VCaP (cell line): Measurements from ENCODE around the gene TDRD9.

Experiments used
- H3K27ac ChIP-seq: fragments of 450-650 bp; 2 replicates; pipeline ENCODE4 v1.5.1; 2017
- CTCF ChIP-seq: fragments of 450-650 bp; conservative IDR thresholded peaks from 2 replicates; pipeline ENCODE4 v1.5.1; 2017; ENCODE audit warnings: mild to moderate bottlenecking, moderate library complexity

The TDRD9 gene

DNA sequence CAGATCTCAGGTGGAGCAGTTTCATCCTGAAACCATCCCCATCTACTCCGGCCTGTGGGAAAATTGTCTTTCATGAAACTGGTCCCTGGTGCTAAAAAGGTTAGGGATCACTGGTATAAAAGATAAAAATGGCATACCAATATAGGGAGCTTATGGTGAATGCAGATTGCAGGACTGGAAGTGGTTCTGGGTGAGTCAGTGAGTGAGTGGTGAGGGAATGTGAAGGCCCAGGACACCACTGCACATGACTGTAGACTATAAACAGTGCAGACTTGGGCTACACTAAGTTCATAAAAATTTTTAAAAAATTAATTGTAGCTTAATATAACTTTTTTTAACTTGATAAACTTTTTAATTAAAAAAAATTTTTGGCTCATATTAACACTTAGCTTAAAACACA is 81.0 kb downstream of the TDRD9 start:
- TF ChIP-seq CTCF, result no peak

GRCh38 chr14:104011824-104012517 is 83.7 kb downstream of the TDRD9 start:
- TF ChIP-seq CTCF, result no peak
- no peak overlapping the region for H3K27ac ChIP-seq

More for the DNA sequence above, 81.0 kb downstream of the TDRD9 start:
- H3K27ac ChIP-seq, result no peak overlapping the region

DNA sequence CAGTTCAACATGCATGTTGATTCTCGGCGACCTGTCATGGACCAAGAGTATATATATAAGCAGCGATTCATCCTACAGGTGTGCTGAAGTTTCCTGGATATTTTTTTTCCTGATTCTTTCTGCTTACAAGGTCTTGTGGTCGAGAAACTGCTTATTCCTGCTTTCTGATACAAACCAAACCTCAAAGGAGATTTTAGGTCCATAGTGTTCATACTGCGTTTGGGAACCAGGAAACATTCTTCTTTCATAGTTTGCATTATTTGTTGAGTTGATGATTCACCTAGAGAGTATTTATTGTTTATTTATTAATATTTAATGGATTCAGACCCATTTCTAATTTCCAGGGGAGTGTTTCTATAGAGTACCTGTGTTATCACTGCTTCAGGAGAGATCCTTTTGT is 86.5 kb downstream of the TDRD9 start:
- TF ChIP-seq CTCF, result no peak
- H3K27ac ChIP-seq, result no peak overlapping the region

DNA sequence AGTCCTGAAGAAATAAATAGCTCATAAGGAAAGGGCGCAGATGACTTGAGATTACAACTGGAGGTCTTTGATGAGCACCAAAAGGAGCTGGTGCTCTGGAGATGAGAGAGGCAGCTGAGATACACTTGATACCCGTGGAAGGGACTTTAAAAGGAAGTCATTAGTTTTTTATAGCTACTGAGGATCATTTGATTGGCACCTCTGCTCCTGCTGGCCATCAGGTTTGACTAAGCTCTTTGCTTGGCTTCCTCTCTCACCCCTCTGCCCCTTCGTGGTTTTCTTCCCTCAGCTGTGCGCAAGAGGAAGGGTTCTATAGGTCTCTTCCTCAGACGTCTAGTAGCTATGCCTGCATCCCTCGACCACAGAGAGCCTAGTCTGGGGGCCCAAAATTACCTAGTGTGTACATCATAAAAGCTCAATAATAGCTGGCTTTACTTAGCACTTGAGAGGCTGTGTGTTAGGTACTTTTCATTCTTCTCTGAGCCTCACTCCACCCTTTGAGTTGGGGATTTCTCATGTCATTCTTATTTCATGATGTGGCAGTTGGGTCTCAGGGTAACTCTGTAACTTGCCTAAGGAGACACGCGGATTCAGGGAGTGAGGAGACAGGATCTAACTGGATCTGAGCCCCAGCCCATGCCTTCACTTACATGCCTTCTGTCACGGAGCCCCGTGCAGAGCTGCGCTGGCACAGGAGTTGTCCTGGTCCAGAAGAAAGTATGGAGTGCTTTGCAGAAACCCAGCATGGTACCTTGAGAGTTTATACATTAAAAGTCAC is 88.8 kb downstream of the TDRD9 start:
- no peak overlapping the region for H3K27ac ChIP-seq
- TF ChIP-seq CTCF, result no peak

GRCh38 chr14:104019029-104019428 is 90.8 kb downstream of the TDRD9 start:
- no peak for TF ChIP-seq CTCF
- no peak overlapping the region for H3K27ac ChIP-seq

DNA sequence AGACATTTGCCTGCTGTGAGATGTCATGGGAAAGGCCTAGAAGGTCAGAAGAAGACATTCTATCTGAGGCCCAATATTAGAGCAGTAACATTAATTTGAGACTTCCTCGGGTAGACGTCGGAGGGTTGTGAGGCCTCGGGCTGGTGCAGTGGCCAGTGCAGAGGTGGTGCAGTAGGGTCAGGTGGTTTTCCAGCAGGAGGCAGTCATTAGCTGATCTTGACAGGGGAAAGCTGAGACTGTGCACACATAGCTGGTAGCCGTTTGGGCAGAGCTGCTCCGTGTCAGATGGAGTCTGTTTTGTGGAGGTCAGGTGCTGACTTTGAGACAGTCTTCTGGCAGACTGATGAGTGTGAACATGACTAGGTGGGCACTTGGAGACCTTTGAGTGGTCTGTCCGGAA is 91.5 kb downstream of the TDRD9 start:
- TF ChIP-seq CTCF, result no peak

DNA sequence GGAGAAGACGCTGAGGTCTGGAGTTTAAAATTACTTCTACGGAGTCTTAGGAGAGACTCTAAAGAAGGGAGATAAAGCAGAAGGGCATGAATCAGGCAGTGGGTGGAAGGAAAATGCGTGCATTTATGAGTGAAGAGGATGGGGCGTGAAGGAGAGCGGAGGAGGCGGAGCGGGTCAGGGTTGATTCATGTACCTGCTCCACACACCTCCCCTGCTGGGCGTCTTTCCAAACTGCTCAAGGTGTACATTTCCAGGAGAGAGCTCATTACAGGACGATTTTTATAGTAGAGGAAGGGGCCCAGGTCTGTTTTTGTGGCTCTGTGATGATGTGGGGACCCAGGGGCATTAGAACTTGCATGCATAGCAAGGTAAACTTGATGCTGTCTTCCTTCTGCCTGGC is 92.2 kb downstream of the TDRD9 start:
- no peak overlapping the region for H3K27ac ChIP-seq
- no peak for TF ChIP-seq CTCF

More for the DNA sequence above, 91.5 kb downstream of the TDRD9 start:
- H3K27ac ChIP-seq, result no peak overlapping the region
